GM13976 (cell line): Measurements from ENCODE around the gene NID2.

Experiments used
- DNase-seq: peaks from one replicate; pipeline ENCODE4 v3.0.0; 2012; ENCODE audit warnings: low spot score
- in situ Hi-C: fragments of 300-500 bp; cut with MboI; formaldehyde crosslinking; loops from one replicate; pipeline ENCODE4 v1.12.0; 2022; ENCODE audit warnings: low sequenced_read_pairs, mixed read lengths, inconsistent platforms; ENCODE audit not compliant: unreplicated experiment
- TF ChIP-seq, protein P1 (sequence below): IDR thresholded peaks from 2 replicates; pipeline ENCODE4 v1.5.1; 2012; ENCODE audit warnings: borderline replicate concordance, mild to moderate bottlenecking; ENCODE audit not compliant: insufficient read depth; ENCODE audit errors: extremely low read depth, missing control alignments, control extremely low read depth

Gene NID2

DNA sequence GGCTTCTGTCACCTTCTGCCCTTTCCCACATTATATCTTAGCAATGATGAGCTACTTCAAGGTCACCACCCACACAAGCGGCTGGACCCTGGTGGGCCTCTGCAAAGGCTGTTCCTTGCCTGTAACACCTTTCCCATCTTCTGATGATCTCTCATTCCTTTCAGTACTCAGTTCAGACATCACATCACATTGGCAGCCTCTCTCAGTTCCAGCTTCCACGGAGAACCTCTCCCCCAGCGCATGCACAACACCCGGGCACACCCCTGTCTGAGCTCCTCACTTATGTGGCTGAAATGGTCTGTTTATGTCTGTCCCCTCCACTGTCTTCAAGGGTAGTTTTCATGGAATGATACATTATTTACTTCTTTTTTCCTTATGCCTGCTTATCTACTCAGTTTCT is 6.5 kb upstream of the NID2 start:
- TF ChIP-seq, protein P1, sequence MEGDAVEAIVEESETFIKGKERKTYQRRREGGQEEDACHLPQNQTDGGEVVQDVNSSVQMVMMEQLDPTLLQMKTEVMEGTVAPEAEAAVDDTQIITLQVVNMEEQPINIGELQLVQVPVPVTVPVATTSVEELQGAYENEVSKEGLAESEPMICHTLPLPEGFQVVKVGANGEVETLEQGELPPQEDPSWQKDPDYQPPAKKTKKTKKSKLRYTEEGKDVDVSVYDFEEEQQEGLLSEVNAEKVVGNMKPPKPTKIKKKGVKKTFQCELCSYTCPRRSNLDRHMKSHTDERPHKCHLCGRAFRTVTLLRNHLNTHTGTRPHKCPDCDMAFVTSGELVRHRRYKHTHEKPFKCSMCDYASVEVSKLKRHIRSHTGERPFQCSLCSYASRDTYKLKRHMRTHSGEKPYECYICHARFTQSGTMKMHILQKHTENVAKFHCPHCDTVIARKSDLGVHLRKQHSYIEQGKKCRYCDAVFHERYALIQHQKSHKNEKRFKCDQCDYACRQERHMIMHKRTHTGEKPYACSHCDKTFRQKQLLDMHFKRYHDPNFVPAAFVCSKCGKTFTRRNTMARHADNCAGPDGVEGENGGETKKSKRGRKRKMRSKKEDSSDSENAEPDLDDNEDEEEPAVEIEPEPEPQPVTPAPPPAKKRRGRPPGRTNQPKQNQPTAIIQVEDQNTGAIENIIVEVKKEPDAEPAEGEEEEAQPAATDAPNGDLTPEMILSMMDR, result no peak
- no peak for DNase-seq
- in situ Hi-C loops, result no loop called here

DNA sequence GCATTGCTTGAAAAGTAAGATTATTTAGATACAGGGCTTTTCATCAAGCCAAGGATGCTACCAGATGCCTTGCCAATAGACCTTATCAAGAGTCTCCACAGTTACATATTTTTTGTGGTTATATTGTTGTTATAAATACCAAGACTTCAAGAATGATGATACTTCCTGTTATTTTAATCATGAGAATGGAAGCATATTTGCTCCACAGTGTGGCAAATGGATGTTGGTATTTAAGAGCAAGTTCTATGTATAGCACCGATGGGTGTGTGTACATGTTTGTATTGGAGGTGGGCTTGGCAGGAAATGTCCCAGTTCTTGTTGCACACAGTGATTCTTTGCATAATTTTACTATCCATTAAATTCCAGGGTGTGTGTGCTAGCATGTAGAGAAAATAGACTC is 4.4 kb upstream of the NID2 start:
- no peak for DNase-seq
- in situ Hi-C loops, result no loop called here
- TF ChIP-seq, protein P1, result no peak

DNA sequence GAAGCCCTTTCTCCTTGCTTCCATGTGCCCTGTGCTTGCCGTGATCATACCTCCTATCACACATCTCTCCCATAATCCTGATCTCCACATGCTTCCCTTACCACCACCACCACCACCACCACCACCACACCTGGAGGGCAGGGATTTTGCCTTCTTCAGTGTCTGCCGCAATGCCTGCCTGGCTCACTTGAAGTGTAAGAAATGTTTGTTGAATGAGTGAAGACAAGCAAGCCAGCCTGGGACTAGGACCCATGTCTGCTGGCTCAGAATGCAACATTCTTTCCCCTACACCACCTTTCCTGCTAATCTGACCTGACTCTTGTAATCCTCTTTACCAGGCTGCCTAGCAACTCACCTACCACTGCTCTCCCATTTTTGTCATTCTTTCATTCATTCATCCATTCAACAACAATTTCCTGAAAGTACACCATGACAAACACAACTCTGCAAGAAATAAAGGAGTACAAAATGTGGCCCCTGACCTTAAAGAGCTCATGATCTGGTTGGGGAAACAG is 3.5 kb upstream of the NID2 start:
- TF ChIP-seq, protein P1, result no peak
- no peak for DNase-seq
- in situ Hi-C loops, result no loop called here

DNA sequence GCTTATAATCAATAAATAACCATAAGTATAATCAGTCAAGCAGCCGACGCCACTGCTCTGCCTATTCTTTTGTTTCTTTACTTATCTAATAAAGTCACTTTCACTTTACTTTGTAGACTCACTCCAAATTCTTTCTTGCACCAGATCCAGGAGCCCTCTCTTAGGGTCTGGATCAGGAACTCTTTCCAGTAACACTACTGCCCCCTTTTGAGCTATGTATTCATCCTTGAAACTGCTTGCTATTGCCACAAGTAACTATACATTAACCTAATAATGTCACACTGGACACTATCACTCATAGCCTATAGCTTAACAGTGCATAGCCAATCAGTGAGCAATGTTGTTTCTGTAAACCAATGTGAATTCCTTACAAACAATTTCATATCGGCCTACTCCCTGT is 2.8 kb upstream of the NID2 start:
- no peak for DNase-seq
- in situ Hi-C loops, result no loop called here
- TF ChIP-seq, protein P1, result no peak

DNA sequence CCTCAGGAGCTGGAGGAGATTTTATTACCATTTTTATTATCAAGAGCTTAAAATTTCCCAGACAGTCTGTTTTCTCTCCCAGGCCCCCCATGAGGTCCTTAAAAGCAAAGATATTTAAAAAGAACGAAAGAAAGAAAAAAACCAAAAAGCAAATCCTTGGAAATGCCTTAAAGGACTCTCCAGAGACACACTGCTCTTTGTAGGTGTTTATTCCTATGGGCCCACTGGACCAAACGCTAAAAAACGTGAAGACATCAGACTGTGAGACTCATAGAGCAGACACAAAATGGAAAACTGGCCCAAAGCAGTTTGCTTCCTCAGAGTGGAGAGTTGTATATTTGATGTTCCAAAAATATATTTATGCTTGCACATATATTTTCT is 1.2 kb upstream of the NID2 start:
- DNase-seq, result no peak
- in situ Hi-C loops, result no loop called here
- TF ChIP-seq, protein P1, result no peak

DNA sequence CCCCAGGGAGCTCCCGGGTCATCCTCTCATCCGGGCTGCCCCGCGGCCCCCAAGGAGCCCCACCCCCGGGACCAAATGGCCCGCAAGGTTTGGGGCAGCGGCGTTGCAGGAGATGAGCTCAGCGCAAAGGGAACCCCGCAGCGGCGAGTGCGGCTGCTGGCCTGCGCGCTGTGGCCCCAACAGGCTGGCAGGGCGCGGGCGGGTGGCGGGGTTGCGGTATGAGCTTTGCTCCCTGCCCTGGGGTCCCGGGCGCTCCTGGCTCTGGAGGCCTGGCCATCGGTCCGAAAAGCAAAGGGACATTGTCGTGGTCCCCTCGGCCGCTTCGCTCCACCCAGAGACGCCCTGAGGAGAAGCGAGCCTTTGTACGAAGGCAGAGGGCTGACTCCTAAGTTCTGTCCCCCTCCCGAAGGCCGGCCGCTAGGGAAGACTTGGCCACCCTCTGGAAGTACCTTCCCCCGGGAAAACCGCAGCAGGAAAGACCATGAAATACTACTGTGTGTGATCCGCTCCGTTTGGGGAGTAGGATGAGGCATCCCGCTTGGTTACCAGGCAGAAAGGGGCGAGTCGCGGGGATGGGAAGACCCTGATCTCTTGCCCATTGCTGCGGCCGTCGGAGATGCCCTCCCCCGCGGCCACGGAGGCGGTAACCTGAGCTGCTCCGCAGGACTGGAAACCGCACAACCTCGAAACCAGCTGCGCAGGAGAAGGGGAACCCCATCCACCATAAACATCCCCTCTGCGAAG is 620 bp upstream of the NID2 start:
- in situ Hi-C loops, result no loop called here
- TF ChIP-seq, protein P1, result no peak
- peak; percentile 38 for DNase-seq
